GM23248 (cell line): ENCODE results near the gene EPHA2. TPM values are rescaled to one million over a fixed set of nuclear protein-coding genes. Genes with fewer than 3 reads are reported as not detected.

Experiments
- DNase-seq: peaks from one replicate; pipeline ENCODE4 v3.0.0-alpha.2; 2015
- H2AFZ ChIP-seq: fragments of 200-600 bp; sonication (generic); 2 replicates; pipeline ENCODE4 v1.6.1; 2016; ENCODE audit warnings: antibody characterized with exemption
- H3F3A ChIP-seq: fragments of 200-600 bp; sonication (generic); 2 replicates; pipeline ENCODE4 v1.6.1; 2016; ENCODE audit warnings: mild to moderate bottlenecking, antibody characterized with exemption, mixed run types; ENCODE audit not compliant: insufficient read depth
- H3K27ac ChIP-seq: fragments of 200-600 bp; sonication (generic); 2 replicates; pipeline ENCODE4 v1.5.1; 2016; ENCODE audit warnings: mild to moderate bottlenecking
- H3K27me3 ChIP-seq: fragments of 200-600 bp; sonication (generic); replicated peaks from 2 replicates; pipeline ENCODE4 v1.6.1; 2016; ENCODE audit warnings: mild to moderate bottlenecking; ENCODE audit not compliant: insufficient read depth
- H3K36me3 ChIP-seq: fragments of 200-600 bp; sonication (generic); 2 replicates; pipeline ENCODE4 v1.6.1; 2016; ENCODE audit warnings: low read depth, mild to moderate bottlenecking
- H3K4me1 ChIP-seq: fragments of 200-600 bp; sonication (generic); 2 replicates; pipeline ENCODE4 v1.6.1; 2016; ENCODE audit warnings: mild to moderate bottlenecking; ENCODE audit not compliant: insufficient read depth
- H3K4me2 ChIP-seq: fragments of 200-600 bp; sonication (generic); one replicate; pipeline ENCODE4 v1.6.1; 2016; ENCODE audit warnings: mild to moderate bottlenecking; ENCODE audit not compliant: unreplicated experiment
- H3K4me3 ChIP-seq: fragments of 200-600 bp; sonication (generic); 2 replicates; pipeline ENCODE4 v1.5.1; 2016; ENCODE audit warnings: mild to moderate bottlenecking
- H3K79me2 ChIP-seq: fragments of 200-600 bp; sonication (generic); 2 replicates; pipeline ENCODE4 v1.6.1; 2016; ENCODE audit warnings: mild to moderate bottlenecking; ENCODE audit not compliant: insufficient read depth
- H3K9ac ChIP-seq: fragments of 200-600 bp; sonication (generic); 2 replicates; pipeline ENCODE4 v1.6.1; 2016; ENCODE audit warnings: mild to moderate bottlenecking
- H3K9me2 ChIP-seq: fragments of 200-600 bp; sonication (generic); 2 replicates; pipeline ENCODE4 v1.6.1; 2016; ENCODE audit warnings: mixed run types, mild to moderate bottlenecking, moderate library complexity; ENCODE audit not compliant: insufficient read depth
- H3K9me3 ChIP-seq: fragments of 200-600 bp; sonication (generic); one replicate; pipeline ENCODE4 v1.6.1; 2017; ENCODE audit warnings: low read depth
- H4K20me1 ChIP-seq: fragments of 200-600 bp; sonication (generic); 2 replicates; pipeline ENCODE4 v1.6.0; 2016; ENCODE audit not compliant: insufficient read depth
- EZH2 ChIP-seq: fragments of 200-600 bp; sonication (generic); IDR thresholded peaks from 2 replicates; pipeline ENCODE4 v1.6.1; 2018; ENCODE audit warnings: antibody characterized with exemption, mild to moderate bottlenecking; ENCODE audit not compliant: insufficient read depth, poor library complexity, severe bottlenecking
- EZH2phosphoT487 ChIP-seq: fragments of 200-600 bp; sonication (generic); IDR thresholded peaks from 2 replicates; pipeline ENCODE4 v1.6.1; 2018; ENCODE audit warnings: antibody characterized with exemption, moderate library complexity, mild to moderate bottlenecking, low read depth; ENCODE audit not compliant: insufficient read depth
- WGBS, 2 experiments: methylation state at CpG; one replicate each; pipeline ENCODE4 v1.1.6; 2015 to 2017; ENCODE audit warnings: low lambda C conversion rate in 2 of 2, low coverage in 1 of 2; ENCODE audit errors: missing lambda C conversion rate in 2 of 2; 5-methylcytosine and 5-hydroxymethylcytosine counted together
- in situ Hi-C: fragments of 300-500 bp; cut with MboI; formaldehyde crosslinking; loops from 2 replicates; pipeline ENCODE4 v1.15.0; 2020
- polyA plus RNA-seq: library from polyadenylated mRNA; unstranded; fragments of >200 nt; fragmentation: Nextera tagmentation; extraction: Ambion mirVana; gene quantifications from 2 replicates; pipeline ENCODE4 v1.2.1, GENCODE V29; 2016
- total RNA-seq: library from RNA; depleted of rRNA; stranded (reverse); fragments of >200 nt; shearing (Covaris generic); gene quantifications from 2 replicates; pipeline ENCODE4 v1.2.3, GENCODE V29; 2014

Gene EPHA2
- total and polyA plus RNA-seq, 2 experiments from 2014 or later = 8.8 to 21.7 TPM

GRCh38 chr1:16153096-16153998 lies 2.5 kb downstream of the EPHA2 start:
- peak overlapping the region; percentile 86 for H3K4me3 ChIP-seq
- peaks cover 64% of the 10 kb centered on the region for H3K79me2 ChIP-seq
- H3K4me1 ChIP-seq = peaks cover 42% of the 10 kb centered on the region
- peaks cover 21% of the 10 kb centered on the region for H3F3A ChIP-seq
- TF ChIP-seq EZH2 = no peak
- TF ChIP-seq EZH2phosphoT487 = no peak
- H3K9me3 ChIP-seq = no peaks in the 10 kb centered on the region
- H3K9ac ChIP-seq = peak overlapping the region; percentile 60
- H3K4me2 ChIP-seq = peak overlapping the region; percentile 86
- DNase-seq = no peak
- peaks cover 13% of the 10 kb centered on the region; the same call in 1 of the 2 replicates for H3K36me3 ChIP-seq
- no peak overlapping the region for H2AFZ ChIP-seq
- no peaks in the 10 kb centered on the region for H3K9me2 ChIP-seq
- in situ Hi-C loops = no loop called here
- H3K27ac ChIP-seq = no peak overlapping the region
- no peaks in the 10 kb centered on the region for H4K20me1 ChIP-seq
- WGBS, 2 experiments = 90 to 92% methylated on average over 12 to 13 of the region's 13 CpGs
- no peaks in the 10 kb centered on the region for H3K27me3 ChIP-seq

- H3K79me2 ChIP-seq = peaks cover 72% of the 10 kb centered on the region
- WGBS, 2 experiments = 92 to 93% methylated on average over 14 to 16 of the region's 16 CpGs
- no peaks in the 10 kb centered on the region for H3K9me2 ChIP-seq
- in situ Hi-C loops = no loop called here
- H2AFZ ChIP-seq = no peak overlapping the region
- H3K9me3 ChIP-seq = no peaks in the 10 kb centered on the region
- H3K4me1 ChIP-seq = peaks cover 46% of the 10 kb centered on the region
- H3K4me2 ChIP-seq = peak overlapping the region; percentile 33
- peaks cover 20% of the 10 kb centered on the region for H3F3A ChIP-seq
- no peak for TF ChIP-seq EZH2phosphoT487
- no peak for TF ChIP-seq EZH2
- DNase-seq = no peak
- H3K36me3 ChIP-seq = peaks cover 21% of the 10 kb centered on the region; the same call in 1 of the 2 replicates
- H4K20me1 ChIP-seq = no peaks in the 10 kb centered on the region
- H3K9ac ChIP-seq = no peak overlapping the region
- peak overlapping the region; percentile 86; the same call in 1 of the 2 replicates for H3K4me3 ChIP-seq
- no peaks in the 10 kb centered on the region for H3K27me3 ChIP-seq
- no peak overlapping the region for H3K27ac ChIP-seq
Measured at GRCh38 chr1:16152481-16153087, 3.3 kb downstream of the EPHA2 start.

- Histone ChIP-seq H3K9me2 (no peaks in the 10 kb centered on the region), H3K4me3 (no peak overlapping the region), H3K9me3 (no peaks in the 10 kb centered on the region), H4K20me1 (no peaks in the 10 kb centered on the region), H3K36me3 (peaks cover 24% of the 10 kb centered on the region; the same call in 1 of the 2 replicates), H3K4me1 (peaks cover 52% of the 10 kb centered on the region), H3K4me2 (no peak overlapping the region), H3K9ac (no peak overlapping the region), H3K79me2 (peaks cover 76% of the 10 kb centered on the region), H3K27ac (no peak overlapping the region), H3K27me3 (no peaks in the 10 kb centered on the region), H3F3A (peaks cover 20% of the 10 kb centered on the region), H2AFZ (no peak overlapping the region)
- no peak for DNase-seq
- WGBS, 2 experiments = 90 to 97% methylated on average over 4 of the region's 4 CpGs
- in situ Hi-C loops = no loop called here
- TF ChIP-seq EZH2phosphoT487 (no peak), EZH2 (no peak)
Measured at GRCh38 chr1:16151995-16152384, 3.9 kb downstream of the EPHA2 start.

- peak; percentile 46 for DNase-seq
- Histone ChIP-seq H3K27ac (no peak overlapping the region), H3K27me3 (no peaks in the 10 kb centered on the region), H4K20me1 (no peaks in the 10 kb centered on the region), H3K4me1 (peaks cover 54% of the 10 kb centered on the region), H3K4me3 (no peak overlapping the region), H3K4me2 (peak overlapping the region; percentile 32), H3F3A (peaks cover 22% of the 10 kb centered on the region), H2AFZ (no peak overlapping the region), H3K9me2 (no peaks in the 10 kb centered on the region), H3K36me3 (peaks cover 24% of the 10 kb centered on the region; the same call in 1 of the 2 replicates), H3K9ac (peak overlapping the region; percentile 21; the same call in 1 of the 2 replicates), H3K9me3 (no peaks in the 10 kb centered on the region), H3K79me2 (peaks cover 76% of the 10 kb centered on the region)
- TF ChIP-seq EZH2phosphoT487 = no peak
- TF ChIP-seq EZH2 = no peak
- in situ Hi-C loops = no loop called here
- WGBS, 2 experiments = 76 to 84% methylated on average over 9 of the region's 9 CpGs
Measured at GRCh38 chr1:16151196-16151994, 4.5 kb downstream of the EPHA2 start.
